Trophoblast cell (in vitro differentiated cells and primary cell): ENCODE measurements around the gene FAM184B.
A peak's percentile ranks its signal among the peaks of the same experiment; 100 is the strongest.

ENCODE experiments used
- DNase-seq, 2 donors: peaks; one replicate each; pipeline ENCODE4 v3.0.0-alpha.2; 2016
- H2AFZ ChIP-seq: 2 replicates; pipeline ENCODE4 v1.6.1; 2013; ENCODE audit warnings: low read length, moderate library complexity, mild to moderate bottlenecking; ENCODE audit not compliant: insufficient read depth, poor library complexity
- H2AK5ac ChIP-seq: 2 replicates; pipeline ENCODE4 v1.6.1; 2013; ENCODE audit warnings: mild to moderate bottlenecking, low read length
- H2BK120ac ChIP-seq: 2 replicates; pipeline ENCODE4 v1.6.1; 2013; ENCODE audit warnings: low read length, mild to moderate bottlenecking, moderate library complexity; ENCODE audit not compliant: insufficient read depth, poor library complexity
- H2BK12ac ChIP-seq: 2 replicates; pipeline ENCODE4 v1.6.1; 2013; ENCODE audit warnings: mild to moderate bottlenecking, low read length, moderate library complexity
- H2BK5ac ChIP-seq: 2 replicates; pipeline ENCODE4 v1.6.1; 2013; ENCODE audit warnings: low read length, low read depth, moderate library complexity, mild to moderate bottlenecking; ENCODE audit not compliant: poor library complexity
- H3K14ac ChIP-seq: 2 replicates; pipeline ENCODE4 v1.6.1; 2013; ENCODE audit warnings: mild to moderate bottlenecking, low read length
- H3K18ac ChIP-seq: 2 replicates; pipeline ENCODE4 v1.6.1; 2013; ENCODE audit warnings: mild to moderate bottlenecking, low read length
- H3K23ac ChIP-seq: 2 replicates; pipeline ENCODE4 v1.6.1; 2013; ENCODE audit warnings: low read length
- H3K27ac ChIP-seq: 2 replicates; pipeline ENCODE4 v1.5.1; 2013; ENCODE audit warnings: low read depth, mild to moderate bottlenecking, inconsistent platforms, low read length, moderate library complexity
- H3K27me3 ChIP-seq: 2 replicates; pipeline ENCODE4 v1.6.1; 2013; ENCODE audit warnings: inconsistent platforms, mild to moderate bottlenecking, low read length, moderate library complexity; ENCODE audit not compliant: insufficient read depth
- H3K36me3 ChIP-seq, 2 experiments: 1 replicate in 1 of 2; 2 replicates in 1 of 2; pipeline ENCODE4 v1.6.1; 2013; ENCODE audit warnings: low read length in 2 of 2, mild to moderate bottlenecking in 2 of 2, moderate library complexity in 1 of 2; ENCODE audit not compliant: insufficient read depth in 2 of 2, control insufficient read depth in 1 of 2
- H3K4ac ChIP-seq: 2 replicates; pipeline ENCODE4 v1.6.1; 2013; ENCODE audit warnings: low read depth, mild to moderate bottlenecking, low read length, moderate library complexity
- H3K4me1 ChIP-seq, 2 experiments: 1 replicate in 1 of 2; 2 replicates in 1 of 2; pipeline ENCODE4 v1.6.1; 2013; ENCODE audit warnings: low read length in 2 of 2, mild to moderate bottlenecking in 2 of 2, moderate library complexity in 1 of 2; ENCODE audit not compliant: insufficient read depth in 2 of 2, control insufficient read depth in 1 of 2
- H3K4me2 ChIP-seq: 2 replicates; pipeline ENCODE4 v1.6.1; 2013; ENCODE audit warnings: inconsistent platforms, mild to moderate bottlenecking, low read length, moderate library complexity
- H3K4me3 ChIP-seq: 2 replicates; pipeline ENCODE4 v1.5.1; 2013; ENCODE audit warnings: mild to moderate bottlenecking, low read depth, low read length, inconsistent platforms
- H3K79me1 ChIP-seq: one replicate; pipeline ENCODE4 v1.6.1; 2013; ENCODE audit warnings: low read length
- H3K79me2 ChIP-seq: 2 replicates; pipeline ENCODE4 v1.6.1; 2013; ENCODE audit warnings: low read length, mild to moderate bottlenecking; ENCODE audit not compliant: control insufficient read depth, insufficient read depth, poor library complexity
- H3K9ac ChIP-seq: 2 replicates; pipeline ENCODE4 v1.6.1; 2013; ENCODE audit warnings: mild to moderate bottlenecking, low read length
- H3K9me3 ChIP-seq: 2 replicates; pipeline ENCODE4 v1.6.1; 2013; ENCODE audit warnings: low read depth, mild to moderate bottlenecking, control low read depth, inconsistent platforms, low read length; ENCODE audit not compliant: insufficient read depth
- H4K12ac ChIP-seq: 2 replicates; pipeline ENCODE4 v1.6.1; 2013; ENCODE audit warnings: low read depth, mild to moderate bottlenecking, low read length, moderate library complexity
- H4K8ac ChIP-seq: 2 replicates; pipeline ENCODE4 v1.6.1; 2013; ENCODE audit warnings: low read depth, mild to moderate bottlenecking, low read length, moderate library complexity
- H4K91ac ChIP-seq: one replicate; pipeline ENCODE4 v1.6.1; 2013; ENCODE audit warnings: low read depth, mild to moderate bottlenecking, low read length, moderate library complexity
- WGBS: extraction: QIAGEN DNeasy Blood & Tissue Kit; methylation state at CpG from one replicate; pipeline ENCODE4 v1.1.7; 2013; ENCODE audit warnings: missing lambda C conversion rate; ENCODE audit not compliant: insufficient read length, insufficient coverage; ENCODE audit errors: extremely low coverage; 5-methylcytosine and 5-hydroxymethylcytosine counted together

Gene FAM184B

DNA sequence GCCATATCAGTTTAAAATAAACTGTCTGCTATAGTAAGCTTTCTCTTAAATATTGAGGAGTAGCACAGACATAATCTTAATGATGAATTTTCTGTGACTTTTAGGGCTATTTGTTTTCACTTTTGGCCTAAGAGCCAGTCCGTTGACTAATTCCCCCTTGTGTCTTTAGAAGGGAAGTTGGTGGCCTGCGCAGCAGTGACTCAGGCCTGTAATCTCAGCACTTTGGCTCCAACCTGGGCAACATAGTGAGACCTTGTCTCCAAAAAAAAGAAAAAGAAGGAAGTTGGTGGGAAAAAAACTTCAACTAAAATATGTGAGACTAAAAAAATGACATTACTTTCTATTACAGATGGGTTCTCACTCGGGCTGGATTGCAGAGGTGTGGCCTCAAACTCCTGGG is 32.7 kb upstream of the FAM184B start:
- Histone ChIP-seq H3K79me1 (peaks cover 8% of the 10 kb centered on the region), H3K36me3 (peaks cover 8% of the 10 kb centered on the region in 2 experiments), H3K4ac (peak overlapping the region; percentile 86), H2BK120ac (no peak overlapping the region), H4K91ac (no peak overlapping the region), H3K27me3 (no peaks in the 10 kb centered on the region), H3K27ac (no peak overlapping the region), H4K12ac (no peak overlapping the region), H3K4me3 (no peak overlapping the region), H2AK5ac (no peak overlapping the region), H3K4me2 (no peak overlapping the region), H2BK12ac (no peak overlapping the region), H3K4me1 (no peaks in the 10 kb centered on the region), H3K18ac (no peak overlapping the region), H4K8ac (no peak overlapping the region), H3K14ac (no peak overlapping the region), H3K9ac (no peak overlapping the region), H3K9me3 (no peaks in the 10 kb centered on the region), H3K79me2 (peaks cover 12% of the 10 kb centered on the region), H2AFZ (no peak overlapping the region), H2BK5ac (no peak overlapping the region), H3K23ac (no peak overlapping the region)
- WGBS, result no CpG with 5 or more reads among the region's 3 CpGs
- peak in 1 of 2 donors; percentile 12 for DNase-seq

GRCh38 chr4:17812801-17813200 is 31.4 kb upstream of the FAM184B start:
- no peak overlapping the region for H2AFZ ChIP-seq
- DNase-seq, result no peak
- H3K79me1 ChIP-seq, result peaks cover 8% of the 10 kb centered on the region
- peaks cover 12% of the 10 kb centered on the region for H3K79me2 ChIP-seq
- H3K9ac ChIP-seq, result no peak overlapping the region
- no peak overlapping the region for H3K23ac ChIP-seq
- H2BK12ac ChIP-seq, result no peak overlapping the region
- no peaks in the 10 kb centered on the region for H3K9me3 ChIP-seq
- H2AK5ac ChIP-seq, result no peak overlapping the region
- peaks cover 8 to 10% of the 10 kb centered on the region in 2 experiments for H3K36me3 ChIP-seq
- no peak overlapping the region for H4K8ac ChIP-seq
- no peak overlapping the region for H4K91ac ChIP-seq
- H3K4me3 ChIP-seq, result no peak overlapping the region
- H3K4me1 ChIP-seq, result no peaks in the 10 kb centered on the region
- no peaks in the 10 kb centered on the region for H3K27me3 ChIP-seq
- peak overlapping the region; percentile 95 for H3K4ac ChIP-seq
- H2BK120ac ChIP-seq, result no peak overlapping the region
- no CpG with 5 or more reads among the region's 3 CpGs for WGBS
- H3K14ac ChIP-seq, result no peak overlapping the region
- H4K12ac ChIP-seq, result no peak overlapping the region
- no peak overlapping the region for H3K4me2 ChIP-seq
- no peak overlapping the region for H2BK5ac ChIP-seq
- H3K18ac ChIP-seq, result no peak overlapping the region
- no peak overlapping the region for H3K27ac ChIP-seq

DNA sequence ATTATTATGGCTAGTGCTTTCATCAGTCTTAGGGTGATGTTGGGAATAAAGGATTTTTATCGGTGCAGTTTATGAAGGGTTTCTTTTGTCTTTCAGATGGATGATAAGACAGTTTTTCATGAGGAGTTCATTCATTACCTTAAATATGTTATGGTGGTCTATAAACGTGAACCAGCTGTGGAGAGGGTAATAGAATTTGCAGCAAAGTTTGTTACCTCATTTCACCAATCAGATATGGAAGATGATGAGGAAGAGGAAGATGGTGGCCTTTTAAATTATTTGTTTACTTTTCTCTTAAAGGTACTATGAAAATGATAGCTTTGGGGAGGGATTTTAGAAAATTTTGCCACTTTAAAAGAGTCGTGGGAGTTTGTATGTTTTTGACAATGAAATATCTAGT is 30.7 kb upstream of the FAM184B start:
- peaks cover 12% of the 10 kb centered on the region for H3K79me2 ChIP-seq
- H3K4me1 ChIP-seq, result no peaks in the 10 kb centered on the region
- H3K23ac ChIP-seq, result no peak overlapping the region
- no peaks in the 10 kb centered on the region for H3K9me3 ChIP-seq
- H3K27ac ChIP-seq, result no peak overlapping the region
- H2AFZ ChIP-seq, result no peak overlapping the region
- no peak overlapping the region for H4K91ac ChIP-seq
- no peak overlapping the region for H2BK5ac ChIP-seq
- H3K27me3 ChIP-seq, result no peaks in the 10 kb centered on the region
- no CpG with 5 or more reads among the region's 3 CpGs for WGBS
- no peak overlapping the region for H4K12ac ChIP-seq
- DNase-seq, result no peak
- no peak overlapping the region for H3K4ac ChIP-seq
- no peak overlapping the region for H3K9ac ChIP-seq
- no peak overlapping the region for H3K4me3 ChIP-seq
- peaks cover 7 to 10% of the 10 kb centered on the region in 2 experiments for H3K36me3 ChIP-seq
- H3K18ac ChIP-seq, result no peak overlapping the region
- H3K79me1 ChIP-seq, result peaks cover 8% of the 10 kb centered on the region
- no peak overlapping the region for H3K14ac ChIP-seq
- no peak overlapping the region for H4K8ac ChIP-seq
- H2BK120ac ChIP-seq, result no peak overlapping the region
- no peak overlapping the region for H2AK5ac ChIP-seq
- peak overlapping the region; percentile 38 for H3K4me2 ChIP-seq
- no peak overlapping the region for H2BK12ac ChIP-seq

- H3K79me1 ChIP-seq, result peaks cover 8% of the 10 kb centered on the region
- peak overlapping the region; percentile 82 for H2AFZ ChIP-seq
- H3K9ac ChIP-seq, result peak overlapping the region; percentile 75
- no peak for DNase-seq
- no CpG with 5 or more reads among the region's 48 CpGs for WGBS
- H3K36me3 ChIP-seq, result peaks cover 5 to 7% of the 10 kb centered on the region in 2 experiments
- peak overlapping the region; percentile 58 for H3K4me2 ChIP-seq
- peak overlapping the region; percentile 89 for H3K4me3 ChIP-seq
- no peaks in the 10 kb centered on the region for H3K9me3 ChIP-seq
- peak overlapping the region; percentile 41 for H4K8ac ChIP-seq
- H3K27me3 ChIP-seq, result no peaks in the 10 kb centered on the region
- H4K91ac ChIP-seq, result peak overlapping the region; percentile 45
- no peak overlapping the region for H2BK5ac ChIP-seq
- peaks cover 12% of the 10 kb centered on the region for H3K79me2 ChIP-seq
- no peak overlapping the region for H3K23ac ChIP-seq
- peak overlapping the region; percentile 37 for H4K12ac ChIP-seq
- H3K14ac ChIP-seq, result peak overlapping the region; percentile 73
- H2BK12ac ChIP-seq, result no peak overlapping the region
- peak overlapping the region; percentile 74 for H3K18ac ChIP-seq
- no peak overlapping the region for H2AK5ac ChIP-seq
- H3K27ac ChIP-seq, result peak overlapping the region; percentile 58
- H2BK120ac ChIP-seq, result no peak overlapping the region
- peak overlapping the region; percentile 35 for H3K4ac ChIP-seq
- H3K4me1 ChIP-seq, result no peaks in the 10 kb centered on the region
Observed at GRCh38 chr4:17811078-17811603, 29.7 kb upstream of the FAM184B start.
